Neutrophil (primary cell): Measurements from ENCODE around the gene TPO.
A peak's percentile ranks its signal among the peaks of the same experiment; 100 is the strongest.

ENCODE experiments used
- H3K27ac ChIP-seq: fragments of 200-600 bp; sonication (generic); 2 replicates; pipeline ENCODE4 v1.5.1; 2016; ENCODE audit warnings: mild to moderate bottlenecking, moderate library complexity
- H3K27me3 ChIP-seq: fragments of 200-600 bp; sonication (generic); 2 replicates; pipeline ENCODE4 v1.6.0; 2016; ENCODE audit warnings: mild to moderate bottlenecking
- H3K36me3 ChIP-seq: fragments of 200-600 bp; sonication (generic); 2 replicates; pipeline ENCODE4 v1.5.1; 2017
- H3K4me1 ChIP-seq, 2 experiments: fragments of 200-600 bp in 1 of 2; sonication (generic) in 1 of 2; 1 replicate in 1 of 2; 2 replicates in 1 of 2; pipeline versions ENCODE4 v1.5.1 to v1.6.1; 2013 to 2016; ENCODE audit warnings: low read depth in 1 of 2, low read length in 1 of 2, mild to moderate bottlenecking in 1 of 2, moderate library complexity in 1 of 2; ENCODE audit not compliant: control insufficient read depth in 1 of 2, insufficient read depth in 1 of 2
- H3K4me3 ChIP-seq, 2 experiments: fragments of 200-600 bp in 1 of 2; sonication (generic) in 1 of 2; 1 replicate in 1 of 2; 2 replicates in 1 of 2; pipeline ENCODE4 v1.5.1; 2013 to 2016; ENCODE audit warnings: low read depth in 1 of 2, low read length in 1 of 2, mild to moderate bottlenecking in 1 of 2, moderate library complexity in 1 of 2
- H3K9me3 ChIP-seq: fragments of 200-600 bp; sonication (generic); 2 replicates; pipeline ENCODE4 v1.5.1; 2016
- TF ChIP-seq, protein P1 (sequence below): fragments of 200-600 bp; sonication (generic); IDR thresholded peaks from 2 replicates; pipeline ENCODE4 v1.5.1; 2016; ENCODE audit warnings: antibody characterized with exemption

The TPO gene

DNA sequence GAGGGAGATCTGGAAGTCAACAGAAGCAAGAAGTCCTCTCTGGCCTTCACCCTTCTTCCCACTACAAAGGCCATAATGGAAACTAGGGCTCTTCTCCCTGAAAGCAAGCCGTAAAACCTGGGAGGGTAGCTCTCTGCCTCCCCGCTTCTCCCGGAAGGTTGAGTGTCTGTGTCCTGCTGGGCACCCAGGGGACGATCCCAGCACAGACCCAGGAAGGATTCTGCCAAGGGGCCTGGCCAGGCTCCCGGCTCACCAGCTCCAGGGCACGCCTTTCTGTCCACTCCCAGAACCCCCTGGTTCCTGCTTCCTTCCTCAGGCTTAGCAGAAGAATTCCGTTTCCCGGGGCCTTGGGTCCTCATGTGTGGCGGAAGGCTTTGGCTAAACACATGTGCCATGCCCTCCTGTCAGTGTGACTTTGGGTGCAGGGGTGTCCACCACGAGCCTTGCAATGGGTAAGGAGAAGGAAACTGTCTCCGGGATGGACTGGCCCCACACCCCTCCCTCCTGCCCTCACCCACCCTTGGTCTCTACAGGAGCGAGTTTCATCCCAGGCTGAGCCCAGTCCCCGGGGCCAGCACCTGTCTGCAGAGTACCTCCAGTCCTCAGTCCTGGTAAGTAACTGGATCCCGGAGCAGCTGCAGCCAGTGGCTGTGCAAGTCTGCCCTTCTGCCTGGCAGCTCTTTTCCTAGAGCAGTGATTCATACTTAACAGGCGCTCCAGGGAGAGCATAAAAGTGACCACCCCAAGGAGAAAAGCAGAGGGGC, 135.8 kb downstream of the TPO start:
- Histone ChIP-seq H3K36me3 (no peaks in the 10 kb centered on the region), H3K4me3 (no peak overlapping the region), H3K9me3 (no peaks in the 10 kb centered on the region), H3K27ac (no peak overlapping the region), H3K4me1 (no peaks in the 10 kb centered on the region), H3K27me3 (peaks cover 19% of the 10 kb centered on the region)
- TF ChIP-seq, protein P1, sequence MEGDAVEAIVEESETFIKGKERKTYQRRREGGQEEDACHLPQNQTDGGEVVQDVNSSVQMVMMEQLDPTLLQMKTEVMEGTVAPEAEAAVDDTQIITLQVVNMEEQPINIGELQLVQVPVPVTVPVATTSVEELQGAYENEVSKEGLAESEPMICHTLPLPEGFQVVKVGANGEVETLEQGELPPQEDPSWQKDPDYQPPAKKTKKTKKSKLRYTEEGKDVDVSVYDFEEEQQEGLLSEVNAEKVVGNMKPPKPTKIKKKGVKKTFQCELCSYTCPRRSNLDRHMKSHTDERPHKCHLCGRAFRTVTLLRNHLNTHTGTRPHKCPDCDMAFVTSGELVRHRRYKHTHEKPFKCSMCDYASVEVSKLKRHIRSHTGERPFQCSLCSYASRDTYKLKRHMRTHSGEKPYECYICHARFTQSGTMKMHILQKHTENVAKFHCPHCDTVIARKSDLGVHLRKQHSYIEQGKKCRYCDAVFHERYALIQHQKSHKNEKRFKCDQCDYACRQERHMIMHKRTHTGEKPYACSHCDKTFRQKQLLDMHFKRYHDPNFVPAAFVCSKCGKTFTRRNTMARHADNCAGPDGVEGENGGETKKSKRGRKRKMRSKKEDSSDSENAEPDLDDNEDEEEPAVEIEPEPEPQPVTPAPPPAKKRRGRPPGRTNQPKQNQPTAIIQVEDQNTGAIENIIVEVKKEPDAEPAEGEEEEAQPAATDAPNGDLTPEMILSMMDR = no peak

DNA sequence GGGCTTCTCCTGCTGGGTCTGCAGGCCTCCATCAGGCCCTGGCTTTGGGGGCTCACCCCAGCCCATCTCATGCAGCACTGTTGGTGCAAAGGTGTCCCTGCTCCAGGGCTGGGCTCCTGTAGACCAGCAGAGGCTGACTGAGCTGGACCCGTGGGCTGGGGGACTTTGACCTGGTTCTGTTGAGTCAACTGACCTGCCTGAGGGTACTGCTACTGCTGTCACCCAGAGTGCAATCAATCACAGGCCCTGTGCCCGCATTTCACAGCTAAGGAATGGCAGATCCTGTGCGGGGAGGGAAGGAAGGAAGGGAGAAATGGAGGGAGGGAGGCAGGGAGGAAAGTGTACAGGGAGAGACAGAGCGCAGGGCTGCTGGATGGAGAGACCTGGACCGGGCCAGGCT, 136.8 kb downstream of the TPO start:
- TF ChIP-seq, protein P1 = no peak
- Histone ChIP-seq H3K27me3 (peaks cover 19% of the 10 kb centered on the region), H3K9me3 (no peaks in the 10 kb centered on the region), H3K36me3 (no peaks in the 10 kb centered on the region), H3K4me3 (no peak overlapping the region), H3K27ac (no peak overlapping the region), H3K4me1 (no peaks in the 10 kb centered on the region)

DNA sequence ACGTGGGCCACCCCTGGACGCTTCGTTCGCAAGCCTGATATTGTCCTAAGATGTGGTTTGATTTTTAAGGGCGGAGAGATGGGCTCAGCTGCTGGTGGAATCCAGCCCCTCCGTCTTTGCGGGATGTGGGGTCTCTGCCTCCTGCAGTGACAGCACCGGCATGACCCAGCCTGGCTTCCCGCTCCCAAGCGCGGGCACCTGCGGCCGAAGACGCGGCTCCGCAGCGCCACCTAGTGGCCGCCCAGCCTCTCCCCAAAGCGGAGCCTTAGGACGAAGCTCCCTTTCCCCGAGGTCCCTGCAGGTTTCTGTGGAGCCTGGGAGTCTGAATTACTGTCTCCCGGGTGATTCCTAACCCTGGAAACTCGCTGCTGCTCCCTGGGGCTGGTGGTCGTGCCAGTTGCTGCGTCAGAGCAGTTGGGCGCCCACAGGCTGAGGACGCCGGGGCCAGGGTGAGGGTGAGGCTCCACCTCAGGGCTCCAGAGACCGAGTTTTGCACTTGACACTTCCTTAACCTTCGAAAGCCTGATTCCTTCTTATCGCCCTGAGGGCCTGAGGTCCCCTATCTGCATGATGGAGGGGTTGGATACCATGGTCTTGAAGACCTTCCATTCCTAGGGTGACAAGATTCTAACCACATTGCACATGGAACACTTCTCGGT, 137.5 kb downstream of the TPO start:
- peaks cover 19% of the 10 kb centered on the region for H3K27me3 ChIP-seq
- H3K4me1 ChIP-seq = no peaks in the 10 kb centered on the region
- TF ChIP-seq, protein P1 = peak; percentile 72
- no peak overlapping the region for H3K27ac ChIP-seq
- H3K36me3 ChIP-seq = no peaks in the 10 kb centered on the region
- no peaks in the 10 kb centered on the region for H3K9me3 ChIP-seq
- no peak overlapping the region for H3K4me3 ChIP-seq

DNA sequence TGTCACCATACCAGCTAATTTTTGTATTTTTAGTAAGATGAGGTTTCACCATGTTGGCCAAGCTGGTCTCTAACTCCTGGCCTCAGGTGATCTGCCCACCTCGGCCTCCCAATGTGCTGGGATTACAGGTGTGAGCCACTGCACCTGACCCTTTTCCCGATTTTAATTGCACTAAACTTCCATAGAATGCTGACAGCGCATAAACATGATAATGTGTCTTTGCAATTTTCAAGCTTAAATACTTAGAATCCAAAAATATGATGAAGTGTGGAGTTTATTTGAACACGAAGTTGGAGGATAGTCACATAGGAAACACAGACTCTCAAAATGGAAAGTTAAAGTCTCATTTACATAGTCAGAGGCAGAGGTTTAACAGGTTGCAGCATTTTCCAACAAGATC, 138.6 kb downstream of the TPO start:
- TF ChIP-seq, protein P1 = no peak
- H3K36me3 ChIP-seq = no peaks in the 10 kb centered on the region
- peaks cover 19% of the 10 kb centered on the region for H3K27me3 ChIP-seq
- H3K27ac ChIP-seq = no peak overlapping the region
- H3K4me3 ChIP-seq = no peak overlapping the region
- no peaks in the 10 kb centered on the region for H3K4me1 ChIP-seq
- H3K9me3 ChIP-seq = no peaks in the 10 kb centered on the region

DNA sequence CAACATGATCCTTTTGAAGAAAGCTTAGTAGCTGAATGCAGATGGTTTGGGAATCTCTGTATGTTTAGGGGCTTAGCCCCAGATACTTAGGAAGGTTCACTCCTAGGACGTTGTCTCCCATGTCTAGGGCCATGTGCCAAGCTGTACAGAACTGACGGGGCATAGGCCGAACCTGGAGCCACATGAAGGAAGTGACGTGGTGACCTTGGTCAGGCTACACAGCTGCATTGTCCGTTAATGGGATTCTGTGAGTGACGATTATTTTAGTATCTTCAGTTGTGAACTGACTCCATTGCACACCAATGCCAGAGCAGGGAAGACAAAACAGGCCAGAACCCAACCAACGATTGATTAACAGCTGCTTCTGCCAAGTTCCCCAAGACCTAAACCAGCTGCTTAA, 139.3 kb downstream of the TPO start:
- H3K27ac ChIP-seq = no peak overlapping the region
- TF ChIP-seq, protein P1 = no peak
- no peak overlapping the region for H3K4me3 ChIP-seq
- no peaks in the 10 kb centered on the region for H3K9me3 ChIP-seq
- H3K36me3 ChIP-seq = no peaks in the 10 kb centered on the region
- H3K4me1 ChIP-seq = no peaks in the 10 kb centered on the region
- H3K27me3 ChIP-seq = peaks cover 19% of the 10 kb centered on the region
